Endometrial microvascular endothelial cells (primary cell): ENCODE data around the gene HOPX. TPM values are rescaled to one million over a fixed set of nuclear protein-coding genes. Genes with fewer than 3 reads are reported as not detected.
"Not testable (repeated sequence)": the region's sequence is repeated elsewhere in the genome, so short reads cannot be mapped to it uniquely, and the experiment has no call there.

Experiments
- in situ Hi-C: cut with HindIII; loops from 2 replicates; pipeline ENCODE4 v1.10.0; 2017; ENCODE audit warnings: low sequenced_read_pairs, low pct_unique_long_range_greater_than_20kb; ENCODE audit errors: inconsistent ontology term
- total RNA-seq: library from RNA; depleted of rRNA; stranded (reverse); fragments of >200 nt; gene quantifications from one replicate; pipeline ENCODE4 v1.2.3, GENCODE V29; 2015; ENCODE audit errors: inconsistent ontology term

HOPX gene
- total RNA-seq, 1 donor from 2014 or later, result 108 TPM

DNA sequence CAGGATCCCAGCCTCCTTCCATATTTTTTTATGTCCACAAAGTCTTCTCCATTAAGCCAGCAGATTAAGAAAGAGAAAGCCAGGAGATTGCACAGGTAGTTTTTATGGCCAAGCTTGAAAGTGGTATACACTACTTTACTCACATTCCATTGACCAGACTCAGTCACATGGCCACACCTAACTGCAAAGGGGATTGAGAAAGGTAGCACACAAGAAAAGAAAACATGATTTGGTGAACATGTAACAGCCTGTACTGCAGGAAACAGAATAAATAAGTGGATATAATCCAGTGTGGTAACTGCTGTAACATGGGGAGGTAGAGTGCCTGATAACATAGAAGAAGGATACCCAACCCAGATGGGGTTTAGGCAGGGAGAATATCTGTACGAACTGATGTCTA, 43.9 kb downstream of the HOPX start:
- in situ Hi-C loops, result no loop called here

- in situ Hi-C loops, result not testable (repeated sequence)
These were observed 46.1 kb downstream of the HOPX start for GRCh38 chr4:56634954-56635353.

GRCh38 chr4:56633486-56633885, 47.6 kb downstream of the HOPX start:
- in situ Hi-C loops, result no loop called here

GRCh38 chr4:56630876-56631666, 50.0 kb downstream of the HOPX start:
- in situ Hi-C loops, result no loop called here

GRCh38 chr4:56628592-56628991, 52.5 kb downstream of the HOPX start:
- in situ Hi-C loops, result no loop called here

- in situ Hi-C loops, result no loop called here
These were observed 53.1 kb downstream of the HOPX start for GRCh38 chr4:56627985-56628384.

DNA sequence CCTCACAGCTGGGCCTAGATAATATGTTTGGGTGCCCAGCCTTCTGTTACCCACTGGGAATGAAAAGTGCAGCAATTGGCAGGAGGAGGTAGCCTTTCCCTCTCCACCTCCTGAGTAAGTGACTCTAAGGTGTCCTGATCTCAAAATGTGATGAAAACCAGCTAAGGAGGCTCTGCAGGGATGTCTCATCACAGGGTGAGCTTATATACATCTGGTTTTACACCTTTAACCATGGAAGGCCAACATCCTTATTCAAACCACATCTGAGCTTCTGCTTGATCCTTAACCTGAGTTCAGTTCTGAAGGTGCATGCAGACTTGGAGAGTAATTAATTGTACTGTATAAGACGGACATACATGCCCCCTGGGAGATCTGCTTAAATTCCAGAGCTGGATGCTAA, 53.7 kb downstream of the HOPX start:
- in situ Hi-C loops, result no loop called here

DNA sequence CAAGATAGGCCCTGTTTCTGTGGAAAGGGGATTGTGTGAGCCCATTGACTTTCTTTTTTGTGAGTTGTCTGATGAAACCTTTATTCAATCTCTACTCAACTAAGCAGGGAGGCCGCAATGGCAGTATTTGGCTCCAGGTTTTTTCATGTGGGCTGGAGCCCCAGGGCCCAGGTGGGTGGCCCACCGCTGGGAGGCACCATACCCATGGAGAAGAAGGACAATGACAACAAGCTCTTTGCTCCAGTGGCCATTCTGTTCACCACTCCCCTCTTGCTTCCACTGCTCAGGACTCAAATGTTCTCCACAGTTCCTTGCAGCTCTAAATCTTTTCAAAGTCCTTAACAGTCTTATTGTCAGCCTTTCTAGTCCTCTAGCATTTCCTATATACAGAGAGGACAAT, 54.1 kb downstream of the HOPX start:
- in situ Hi-C loops, result no loop called here

- in situ Hi-C loops, result no loop called here
These were observed 54.7 kb downstream of the HOPX start for GRCh38 chr4:56626420-56626819.

DNA sequence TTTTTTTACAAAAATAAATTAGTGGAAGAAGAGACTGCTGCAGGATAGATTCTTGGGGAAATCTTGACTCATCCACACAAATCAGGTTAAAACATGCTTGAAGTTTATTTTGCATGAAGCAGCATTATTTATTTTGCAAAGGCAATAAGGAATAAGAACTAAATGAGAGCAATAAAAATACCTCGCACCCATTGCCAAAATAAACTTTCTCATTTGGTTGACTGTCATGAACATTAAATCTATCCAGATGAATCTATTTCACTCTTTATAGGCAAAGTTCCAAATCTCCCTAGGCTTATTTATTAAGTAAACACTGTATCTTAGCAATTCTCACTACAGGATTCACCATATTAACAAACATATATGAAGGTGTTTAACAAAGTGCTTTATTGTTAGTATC, 58.9 kb downstream of the HOPX start:
- in situ Hi-C loops, result no loop called here

DNA sequence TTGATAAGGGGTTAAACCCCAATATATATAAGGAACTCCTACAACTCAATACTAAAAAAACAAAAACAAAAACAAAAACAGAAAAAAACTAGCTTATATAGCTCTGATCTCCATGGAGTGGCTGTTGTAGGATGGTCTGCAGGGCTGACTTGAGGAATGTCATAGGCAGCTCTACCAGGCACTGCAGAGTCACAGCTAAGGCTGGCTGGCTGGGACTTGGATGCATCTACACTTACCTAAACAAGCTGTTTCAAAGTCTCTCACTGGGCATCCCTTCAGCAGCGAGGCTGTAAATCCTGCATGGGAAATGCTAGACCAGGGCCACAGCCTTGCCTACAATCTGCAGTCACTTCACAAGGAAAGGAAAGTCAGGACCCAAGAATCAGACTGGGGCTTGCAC, 61.3 kb downstream of the HOPX start:
- in situ Hi-C loops, result no loop called here

DNA sequence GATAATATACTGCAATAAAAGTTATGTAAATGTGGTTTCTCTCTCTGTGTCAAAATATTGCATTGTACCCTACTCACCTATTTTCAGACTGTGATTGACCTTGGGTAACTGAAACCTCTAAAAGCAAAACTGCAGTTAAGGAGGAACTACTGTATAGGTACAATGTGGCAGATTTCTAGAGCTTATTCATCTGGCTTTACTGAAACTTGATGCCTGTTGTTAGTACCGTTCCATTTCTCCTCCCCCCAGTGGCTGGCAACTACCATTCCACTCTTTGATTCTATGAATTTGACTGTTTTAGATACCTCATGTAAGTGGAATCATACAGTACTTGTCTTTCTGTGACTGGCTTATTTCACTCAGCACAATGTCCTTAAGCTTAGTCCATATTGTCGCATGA, 61.9 kb downstream of the HOPX start:
- in situ Hi-C loops, result no loop called here

GRCh38 chr4:56618734-56619133, 62.4 kb downstream of the HOPX start:
- in situ Hi-C loops, result no loop called here

DNA sequence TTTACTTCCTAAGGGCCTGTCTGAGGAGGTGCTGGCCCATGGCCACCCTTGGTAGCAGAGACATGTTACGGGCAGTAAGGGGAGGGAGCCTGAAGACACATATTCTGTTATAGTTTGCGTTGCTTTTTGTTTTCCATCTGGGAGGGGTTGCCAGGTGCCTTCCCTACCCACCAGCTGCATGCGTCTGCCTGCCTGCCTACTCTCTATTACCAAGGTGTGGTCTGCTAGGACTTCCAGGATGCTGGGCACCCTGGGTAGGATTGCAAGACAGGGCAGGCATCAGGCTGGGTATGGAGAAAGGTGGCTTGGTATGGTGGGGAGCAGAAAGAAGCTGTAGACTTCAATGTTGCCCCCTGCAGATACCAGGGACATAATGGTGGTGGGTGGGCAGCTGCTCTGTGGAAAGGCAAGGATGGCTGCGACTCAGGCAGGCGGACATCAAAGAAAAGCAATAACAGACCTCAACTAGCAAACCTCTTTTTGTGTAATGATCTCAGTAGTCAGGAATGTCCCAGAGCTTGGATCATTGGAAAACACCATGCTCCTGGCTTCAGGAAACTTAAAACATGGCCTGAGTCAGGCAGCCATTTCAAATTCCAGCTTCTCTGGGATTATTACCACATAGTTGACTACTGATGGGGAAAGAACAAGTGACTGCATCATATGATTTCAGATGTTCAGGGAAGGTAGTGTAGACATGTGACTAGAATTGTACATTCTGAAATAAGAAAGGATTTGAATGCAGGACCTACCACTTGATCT, 67.8 kb downstream of the HOPX start:
- in situ Hi-C loops, result no loop called here

DNA sequence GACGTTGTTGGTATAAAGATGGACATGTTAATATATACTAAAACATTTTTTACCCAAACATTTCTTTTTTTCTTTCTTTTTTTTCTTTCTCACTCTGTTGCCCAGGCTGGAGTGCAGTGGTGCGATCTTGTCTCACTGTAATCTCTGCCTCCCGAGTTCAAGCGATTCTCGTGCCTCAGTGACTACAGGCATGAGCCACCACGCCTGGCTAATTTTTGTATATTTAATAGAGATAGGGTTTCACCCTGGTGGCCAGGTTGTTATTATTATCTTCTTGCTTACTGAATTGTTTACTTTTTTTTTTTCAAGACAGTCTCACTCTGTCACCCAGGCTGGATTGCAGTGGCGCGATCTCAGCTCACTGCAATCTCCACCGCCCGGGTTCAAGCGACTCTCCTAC, 68.8 kb downstream of the HOPX start:
- in situ Hi-C loops, result no loop called here

- in situ Hi-C loops, result no loop called here
These were observed 69.6 kb downstream of the HOPX start for GRCh38 chr4:56611501-56611900.

DNA sequence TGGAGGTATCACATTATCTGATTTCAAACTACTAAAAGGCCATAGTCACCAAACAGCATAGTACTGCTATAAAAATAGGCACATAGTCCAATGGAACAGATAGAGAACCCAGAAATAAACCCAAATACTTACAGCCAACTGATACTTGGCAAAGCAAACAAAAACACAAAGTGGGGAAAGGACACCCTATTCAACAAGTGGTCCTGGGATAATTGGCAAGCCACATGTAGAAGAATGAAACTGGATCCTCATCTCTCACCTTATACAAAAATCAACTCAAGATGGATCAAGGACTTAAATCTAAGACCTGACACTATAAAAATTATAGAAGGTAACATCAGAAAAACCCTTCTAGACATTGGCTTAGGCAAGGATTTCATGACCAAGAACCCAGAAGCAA, 70.9 kb downstream of the HOPX start:
- in situ Hi-C loops, result not testable (repeated sequence)

- in situ Hi-C loops, result no loop called here
These were observed 73.2 kb downstream of the HOPX start for GRCh38 chr4:56607926-56608325.

DNA sequence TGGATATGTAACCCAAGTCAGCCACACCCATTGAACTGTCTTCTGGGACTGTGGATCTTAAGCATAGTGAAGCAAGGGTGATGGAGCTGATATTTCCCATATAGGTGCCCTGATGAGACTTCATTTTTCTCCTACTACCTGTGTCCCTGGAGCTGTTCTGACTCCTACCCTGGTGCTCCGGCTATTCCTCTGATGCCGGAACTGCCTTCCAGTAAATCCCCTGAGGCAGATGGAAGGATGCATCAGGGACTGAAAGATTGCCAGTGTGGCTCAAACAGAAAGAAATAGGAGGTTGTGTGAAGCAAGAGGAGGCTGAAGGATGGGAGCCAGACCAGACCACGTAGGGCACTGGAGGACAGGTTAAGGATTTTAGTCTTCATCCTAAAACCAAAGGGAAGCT, 74.7 kb downstream of the HOPX start:
- in situ Hi-C loops, result no loop called here

DNA sequence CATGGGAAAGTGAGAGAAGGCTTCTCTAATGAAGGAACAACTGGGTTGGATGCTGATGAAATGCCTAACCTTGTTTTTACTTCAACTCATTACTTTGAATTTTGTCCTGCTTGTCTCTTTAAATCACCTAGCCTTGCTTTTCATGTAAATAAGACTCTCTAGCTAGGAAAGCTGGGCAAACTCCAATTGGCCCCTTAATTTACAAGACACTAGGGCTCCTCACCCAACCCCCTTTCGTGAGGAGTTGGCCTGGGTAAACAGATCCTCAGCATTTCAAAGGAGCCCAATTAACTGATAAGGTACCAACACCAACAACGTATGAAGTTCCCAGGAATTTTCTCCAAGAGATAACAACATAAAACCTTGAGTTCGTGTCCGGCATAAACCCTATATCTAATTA, 75.6 kb downstream of the HOPX start:
- in situ Hi-C loops, result not testable (repeated sequence)
